HG02973 (cell line): ENCODE measurements around the gene CCDC30.

Experiments
- ATAC-seq: cut with Tn5 transposase; IDR thresholded peaks from one replicate; pipeline ENCODE4 v1.9.1; 2021; ENCODE audit warnings: moderate library complexity; ENCODE audit not compliant: unreplicated experiment

Gene CCDC30

GRCh38 chr1:42462828-42463763 lies at the start of gene CCDC30:
TSS of gene CCDC30 (plus strand) at chr1:42463286. CDS start at chr1:42480552, 17,266 bp downstream.
- peak; percentile 98 for ATAC-seq

- no peak for ATAC-seq
These were observed 48.3 kb upstream of the CCDC30 start for GRCh38 chr1:42414551-42415496.

- ATAC-seq = no peak
These were observed 45.9 kb upstream of the CCDC30 start for GRCh38 chr1:42417166-42417565.

GRCh38 chr1:42418516-42418915 lies 44.6 kb upstream of the CCDC30 start:
- ATAC-seq = no peak

- no peak for ATAC-seq
These were observed 43.8 kb upstream of the CCDC30 start for GRCh38 chr1:42419126-42419821.

GRCh38 chr1:42420121-42420520 lies 43.0 kb upstream of the CCDC30 start:
- ATAC-seq = no peak

GRCh38 chr1:42420911-42421585 lies 42.0 kb upstream of the CCDC30 start:
- no peak for ATAC-seq

GRCh38 chr1:42422737-42423136 lies 40.3 kb upstream of the CCDC30 start:
- no peak for ATAC-seq

GRCh38 chr1:42423681-42424080 lies 39.4 kb upstream of the CCDC30 start:
- no peak for ATAC-seq

- no peak for ATAC-seq
These were observed 38.9 kb upstream of the CCDC30 start for GRCh38 chr1:42424201-42424600.

GRCh38 chr1:42427240-42427639 lies 35.8 kb upstream of the CCDC30 start:
- ATAC-seq = no peak

- ATAC-seq = no peak
These were observed 33.5 kb upstream of the CCDC30 start for GRCh38 chr1:42429603-42430002.

- ATAC-seq = no peak
These were observed 32.6 kb upstream of the CCDC30 start for GRCh38 chr1:42430286-42431135.

GRCh38 chr1:42431514-42431913 lies 31.6 kb upstream of the CCDC30 start:
- ATAC-seq = no peak

GRCh38 chr1:42432714-42433113 lies 30.4 kb upstream of the CCDC30 start:
- ATAC-seq = no peak

- no peak for ATAC-seq
These were observed 29.7 kb upstream of the CCDC30 start for GRCh38 chr1:42433369-42433768.

GRCh38 chr1:42434340-42434739 lies 28.7 kb upstream of the CCDC30 start:
- ATAC-seq = no peak

- ATAC-seq = no peak
These were observed 23.1 kb upstream of the CCDC30 start for GRCh38 chr1:42439940-42440339.

GRCh38 chr1:42442662-42443061 lies 20.4 kb upstream of the CCDC30 start:
- ATAC-seq = no peak
